ENCODE data around the gene STMN3. TPM values are rescaled to one million over a fixed set of nuclear protein-coding genes. Genes with fewer than 3 reads are reported as not detected.

Gene STMN3
- total RNA-seq, 1 experiment from 2014 or later = 42.7 TPM

DNA sequence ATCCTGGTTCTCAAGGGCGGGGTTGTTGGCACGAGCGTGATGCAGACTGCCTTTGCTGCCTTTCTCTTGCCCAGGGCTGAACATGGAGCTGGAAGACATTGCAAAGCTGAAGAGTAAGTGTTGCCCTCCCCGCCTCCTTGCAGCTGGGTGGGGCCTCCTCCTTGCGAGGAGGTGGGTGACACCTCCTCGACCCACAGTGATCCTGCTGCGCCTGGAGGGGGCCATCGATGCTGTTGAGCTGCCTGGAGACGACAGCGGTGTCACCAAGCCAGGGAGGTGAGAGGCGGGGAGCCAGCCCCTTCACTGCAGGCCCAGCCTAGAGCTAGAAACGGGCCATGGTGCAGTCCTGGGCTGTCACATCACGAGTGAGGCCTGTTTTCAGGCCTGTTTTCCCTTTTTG is 24.8 kb upstream of the STMN3 start:
- TF ChIP-seq, protein P1, sequence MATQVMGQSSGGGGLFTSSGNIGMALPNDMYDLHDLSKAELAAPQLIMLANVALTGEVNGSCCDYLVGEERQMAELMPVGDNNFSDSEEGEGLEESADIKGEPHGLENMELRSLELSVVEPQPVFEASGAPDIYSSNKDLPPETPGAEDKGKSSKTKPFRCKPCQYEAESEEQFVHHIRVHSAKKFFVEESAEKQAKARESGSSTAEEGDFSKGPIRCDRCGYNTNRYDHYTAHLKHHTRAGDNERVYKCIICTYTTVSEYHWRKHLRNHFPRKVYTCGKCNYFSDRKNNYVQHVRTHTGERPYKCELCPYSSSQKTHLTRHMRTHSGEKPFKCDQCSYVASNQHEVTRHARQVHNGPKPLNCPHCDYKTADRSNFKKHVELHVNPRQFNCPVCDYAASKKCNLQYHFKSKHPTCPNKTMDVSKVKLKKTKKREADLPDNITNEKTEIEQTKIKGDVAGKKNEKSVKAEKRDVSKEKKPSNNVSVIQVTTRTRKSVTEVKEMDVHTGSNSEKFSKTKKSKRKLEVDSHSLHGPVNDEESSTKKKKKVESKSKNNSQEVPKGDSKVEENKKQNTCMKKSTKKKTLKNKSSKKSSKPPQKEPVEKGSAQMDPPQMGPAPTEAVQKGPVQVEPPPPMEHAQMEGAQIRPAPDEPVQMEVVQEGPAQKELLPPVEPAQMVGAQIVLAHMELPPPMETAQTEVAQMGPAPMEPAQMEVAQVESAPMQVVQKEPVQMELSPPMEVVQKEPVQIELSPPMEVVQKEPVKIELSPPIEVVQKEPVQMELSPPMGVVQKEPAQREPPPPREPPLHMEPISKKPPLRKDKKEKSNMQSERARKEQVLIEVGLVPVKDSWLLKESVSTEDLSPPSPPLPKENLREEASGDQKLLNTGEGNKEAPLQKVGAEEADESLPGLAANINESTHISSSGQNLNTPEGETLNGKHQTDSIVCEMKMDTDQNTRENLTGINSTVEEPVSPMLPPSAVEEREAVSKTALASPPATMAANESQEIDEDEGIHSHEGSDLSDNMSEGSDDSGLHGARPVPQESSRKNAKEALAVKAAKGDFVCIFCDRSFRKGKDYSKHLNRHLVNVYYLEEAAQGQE (IDR thresholded peaks at IDR 0.05; ENCODE audit: insufficient read depth in 1 of 2, low read depth in 2 of 2, low read length in 1 of 2) = no peak
- TF ChIP-seq TCF7L2 (IDR thresholded peaks at IDR 0.05; ENCODE audit: low read depth, low read length) (no peak), POLR2AphosphoS5 (IDR thresholded peaks at IDR 0.05; ENCODE audit: low read depth, low read length) (no peak), SIN3A (IDR thresholded peaks at IDR 0.05; ENCODE audit: borderline replicate concordance, insufficient read depth, low read depth, low read length) (no peak)
- TF ChIP-seq, protein P2, sequence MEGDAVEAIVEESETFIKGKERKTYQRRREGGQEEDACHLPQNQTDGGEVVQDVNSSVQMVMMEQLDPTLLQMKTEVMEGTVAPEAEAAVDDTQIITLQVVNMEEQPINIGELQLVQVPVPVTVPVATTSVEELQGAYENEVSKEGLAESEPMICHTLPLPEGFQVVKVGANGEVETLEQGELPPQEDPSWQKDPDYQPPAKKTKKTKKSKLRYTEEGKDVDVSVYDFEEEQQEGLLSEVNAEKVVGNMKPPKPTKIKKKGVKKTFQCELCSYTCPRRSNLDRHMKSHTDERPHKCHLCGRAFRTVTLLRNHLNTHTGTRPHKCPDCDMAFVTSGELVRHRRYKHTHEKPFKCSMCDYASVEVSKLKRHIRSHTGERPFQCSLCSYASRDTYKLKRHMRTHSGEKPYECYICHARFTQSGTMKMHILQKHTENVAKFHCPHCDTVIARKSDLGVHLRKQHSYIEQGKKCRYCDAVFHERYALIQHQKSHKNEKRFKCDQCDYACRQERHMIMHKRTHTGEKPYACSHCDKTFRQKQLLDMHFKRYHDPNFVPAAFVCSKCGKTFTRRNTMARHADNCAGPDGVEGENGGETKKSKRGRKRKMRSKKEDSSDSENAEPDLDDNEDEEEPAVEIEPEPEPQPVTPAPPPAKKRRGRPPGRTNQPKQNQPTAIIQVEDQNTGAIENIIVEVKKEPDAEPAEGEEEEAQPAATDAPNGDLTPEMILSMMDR (IDR thresholded peaks at IDR 0.05) = no peak
- in situ Hi-C loops (cut with HindIII; ENCODE audit: low pct_unique_long_range_greater_than_20kb, low sequenced_read_pairs) = no loop called here
- CTCF ChIA-PET = no interaction called here
- ATAC-seq (no peak), DNase-seq (ENCODE audit: low read depth, low spot score) (no peak)
- POLR2A ChIA-PET = no interaction called here
- Histone ChIP-seq H3K27ac (ENCODE audit: low read length) (no peak overlapping the region), H3K9me3 (ENCODE audit: control insufficient read depth, insufficient read depth, low read depth, low read length) (no peaks in the 10 kb centered on the region), H3K4me1 (ENCODE audit: control insufficient read depth, insufficient read depth, low read length) (peaks cover 19% of the 10 kb centered on the region), H3K4me3 (ENCODE audit: low read depth in 2 of 2, low read length in 2 of 2) (no peak overlapping the region), H3K36me3 (ENCODE audit: control insufficient read depth, insufficient read depth, low read length) (no peaks in the 10 kb centered on the region; the same call in 1 of the 2 replicates), H3K27me3 (ENCODE audit: control insufficient read depth, insufficient read depth, low read length) (no peaks in the 10 kb centered on the region)
- intact Hi-C loops (cut with micrococcal nuclease; ENCODE audit: unreplicated experiment) = no loop called here
- BruUV-seq (replicated peaks) = no TSS peak

DNA sequence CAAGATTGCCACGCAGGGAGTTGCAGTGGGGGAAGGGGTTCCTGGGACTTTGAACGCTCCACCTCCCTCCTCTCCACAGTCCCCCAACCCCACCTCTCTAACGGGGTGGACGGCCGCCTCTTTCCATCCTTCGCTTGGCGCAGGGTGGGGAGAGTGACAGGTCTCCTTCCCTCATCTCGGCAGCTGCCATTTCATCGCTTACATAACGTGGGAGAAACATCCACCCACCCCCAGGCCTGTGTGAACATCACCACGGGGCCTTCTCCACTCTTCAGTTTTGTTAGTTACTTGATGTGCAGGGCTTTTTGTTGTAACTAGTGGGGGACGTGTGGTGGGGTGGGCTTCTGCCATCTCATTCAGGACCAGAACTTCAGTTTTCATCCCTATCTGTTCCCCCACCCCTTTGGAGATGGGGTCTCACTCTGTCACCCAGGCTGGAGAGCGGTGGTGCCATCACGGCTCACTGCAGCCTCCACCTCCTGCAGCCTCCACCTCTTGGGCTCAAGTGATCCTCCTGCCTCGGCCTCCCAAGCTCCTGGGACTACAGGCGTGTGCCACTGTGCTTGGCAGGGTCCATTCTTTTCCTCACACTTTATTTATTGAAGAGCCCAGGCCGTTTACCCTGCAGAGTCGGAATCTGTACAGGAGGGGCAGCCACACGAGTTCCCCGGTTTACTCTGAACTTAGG is 22.6 kb upstream of the STMN3 start:
- ATAC-seq = no peak
- intact Hi-C loops (cut with micrococcal nuclease; ENCODE audit: unreplicated experiment) = no loop called here
- no TSS peak for BruUV-seq (replicated peaks)

More for the DNA sequence above, 22.6 kb upstream of the STMN3 start:
- H3K36me3 ChIP-seq (ENCODE audit: control insufficient read depth, insufficient read depth, low read length) = no peaks in the 10 kb centered on the region; the same call in 1 of the 2 replicates
- no peaks in the 10 kb centered on the region for H3K4me1 ChIP-seq (ENCODE audit: control insufficient read depth, insufficient read depth, low read length)
- no peaks in the 10 kb centered on the region for H3K27me3 ChIP-seq (ENCODE audit: control insufficient read depth, insufficient read depth, low read length)
- no peak overlapping the region for H3K27ac ChIP-seq (ENCODE audit: low read length)
- no peak overlapping the region for H3K4me3 ChIP-seq (ENCODE audit: low read depth in 2 of 2, low read length in 2 of 2)
- no peaks in the 10 kb centered on the region for H3K9me3 ChIP-seq (ENCODE audit: control insufficient read depth, insufficient read depth, low read depth, low read length)
- in situ Hi-C loops (cut with HindIII; ENCODE audit: low pct_unique_long_range_greater_than_20kb, low sequenced_read_pairs) = no loop called here
- TF ChIP-seq SIN3A (IDR thresholded peaks at IDR 0.05; ENCODE audit: borderline replicate concordance, insufficient read depth, low read depth, low read length) (no peak), POLR2AphosphoS5 (IDR thresholded peaks at IDR 0.05; ENCODE audit: low read depth, low read length) (no peak), TCF7L2 (IDR thresholded peaks at IDR 0.05; ENCODE audit: low read depth, low read length) (no peak)
- TF ChIP-seq, protein P2 (IDR thresholded peaks at IDR 0.05) = no peak
- TF ChIP-seq, protein P1 (IDR thresholded peaks at IDR 0.05; ENCODE audit: insufficient read depth in 1 of 2, low read depth in 2 of 2, low read length in 1 of 2) = no peak
- ChIA-PET CTCF (no interaction called here), POLR2A (no interaction called here)
- DNase-seq (ENCODE audit: low read depth, low spot score) = no peak
